Measurements from ENCODE around the gene ZNF236. TPM values are rescaled to one million over a fixed set of nuclear protein-coding genes. Genes with fewer than 3 reads are reported as not detected.

ZNF236 gene
- total RNA-seq, 4 donors from 2014 or later, result 6.2 to 16.5 (median 10.7) TPM

GRCh38 chr18:76980663-76981395 lies 158.5 kb downstream of the ZNF236 start:
- WGBS, 2 donors, result 72 to 74% methylated on average over 22 to 23 of the region's 23 CpGs
- TF ChIP-seq POLR2A (IDR thresholded peaks at IDR 0.05), result no peak
- no peak for TF ChIP-seq CTCF (IDR thresholded peaks at IDR 0.05)
- H3K4me3 ChIP-seq, result no peak overlapping the region

GRCh38 chr18:76981396-76981968 lies 159.1 kb downstream of the ZNF236 start:
- Histone ChIP-seq H3K4me1 (peaks cover 0 to 21% (median 0%) of the 10 kb centered on the region in 3 donors), H3K9me3 (no peaks in the 10 kb centered on the region), H3K4me3 (no peak overlapping the region), H3K36me3 (no peaks in the 10 kb centered on the region), H3K27ac (no peak overlapping the region), H3K27me3 (no peaks in the 10 kb centered on the region)
- WGBS, 2 donors, result 66 to 70% methylated on average over 10 to 11 of the region's 13 CpGs
- TF ChIP-seq POLR2A (IDR thresholded peaks at IDR 0.05) (no peak), CTCF (IDR thresholded peaks at IDR 0.05) (no peak)
- intact Hi-C loops (cut with DNase I), result loop anchor here (10.0 kb wide), 1 partner anchor 177 kb away; no protein-coding TSS in a partner anchor
- DNase-seq, result no peak

More at GRCh38 chr18:76980663-76981395, 158.5 kb downstream of the ZNF236 start:
- no peaks in the 10 kb centered on the region for H3K27me3 ChIP-seq
- intact Hi-C loops (cut with DNase I), result loop anchor here (10.0 kb wide), 1 partner anchor 176 kb away; no protein-coding TSS in a partner anchor
- DNase-seq, result no peak
- H3K9me3 ChIP-seq, result no peaks in the 10 kb centered on the region
- no peaks in the 10 kb centered on the region for H3K36me3 ChIP-seq
- peaks cover 0 to 21% (median 0%) of the 10 kb centered on the region in 3 donors for H3K4me1 ChIP-seq
- no peak overlapping the region for H3K27ac ChIP-seq

GRCh38 chr18:76982038-76982437 lies 159.7 kb downstream of the ZNF236 start:
- Histone ChIP-seq H3K9me3 (no peaks in the 10 kb centered on the region), H3K27me3 (no peaks in the 10 kb centered on the region), H3K36me3 (no peaks in the 10 kb centered on the region), H3K27ac (no peak overlapping the region), H3K4me1 (peaks cover 0 to 20% (median 0%) of the 10 kb centered on the region in 3 donors), H3K4me3 (no peak overlapping the region)
- DNase-seq, result no peak
- 78 to 89% methylated on average over 5 of the region's 5 CpGs for WGBS, 2 donors
- TF ChIP-seq POLR2A (IDR thresholded peaks at IDR 0.05) (no peak), CTCF (IDR thresholded peaks at IDR 0.05) (no peak)
- intact Hi-C loops (cut with DNase I), result loop anchor here (10.0 kb wide), 1 partner anchor 177 kb away; no protein-coding TSS in a partner anchor

- no peak for TF ChIP-seq POLR2A (IDR thresholded peaks at IDR 0.05)
- peak; percentile 87 to 95 (median 92) for TF ChIP-seq CTCF (IDR thresholded peaks at IDR 0.05)
- Histone ChIP-seq H3K36me3 (no peaks in the 10 kb centered on the region), H3K27me3 (no peaks in the 10 kb centered on the region), H3K9me3 (no peaks in the 10 kb centered on the region), H3K4me1 (peaks cover 0 to 10% (median 0%) of the 10 kb centered on the region in 3 donors), H3K27ac (no peak overlapping the region), H3K4me3 (no peak overlapping the region)
- intact Hi-C loops (cut with DNase I), result loop anchor here (10.0 kb wide), 1 partner anchor 178 kb away; no protein-coding TSS in a partner anchor
- DNase-seq, result peak; percentile 30
- WGBS, 2 donors, result 10 to 11% methylated on average over 15 of the region's 15 CpGs
These were observed 160.7 kb downstream of the ZNF236 start for GRCh38 chr18:76982841-76983583.
